Calu3 (cell line): ENCODE results near the gene PPFIBP1. TPM values are rescaled to one million over a fixed set of nuclear protein-coding genes. Genes with fewer than 3 reads are reported as not detected.
A peak's percentile ranks its signal among the peaks of the same experiment; 100 is the strongest.

Experiments
- BruUV-seq: library from RNA; stranded (reverse); fragments of 400-500 nt; replicated peaks from 2 replicates; lab custom pipeline; 2021; lab: Mats Ljungman, UMichigan
- CTCF ChIA-PET: fragments of 300-600 bp; sonication (Branson Sonifier 250); formaldehyde crosslinking; loops from one replicate; lab custom pipeline; 2022; ENCODE audit warnings: antibody characterized with exemption; lab: Charles Lee
- DNase-seq: peaks from one replicate; pipeline ENCODE4 v3.0.0; 2022
- H3K27ac Mint-ChIP-seq: one replicate; pipeline ENCODE4 v1.8.0; 2022; ENCODE audit warnings: mixed read lengths; ENCODE audit not compliant: unreplicated experiment
- H3K27me3 Mint-ChIP-seq: one replicate; pipeline ENCODE4 v1.8.0; 2022; ENCODE audit warnings: mixed read lengths; ENCODE audit not compliant: unreplicated experiment
- H3K36me3 Mint-ChIP-seq: one replicate; pipeline ENCODE4 v1.8.0; 2022; ENCODE audit warnings: mild to moderate bottlenecking, moderate library complexity, mixed read lengths; ENCODE audit not compliant: insufficient read depth, unreplicated experiment
- H3K4me1 Mint-ChIP-seq: one replicate; pipeline ENCODE4 v1.8.0; 2022; ENCODE audit warnings: mild to moderate bottlenecking, low read depth, mixed read lengths; ENCODE audit not compliant: unreplicated experiment
- H3K4me3 Mint-ChIP-seq: one replicate; pipeline ENCODE4 v1.8.0; 2022; ENCODE audit warnings: mild to moderate bottlenecking, low read depth, moderate library complexity, mixed read lengths; ENCODE audit not compliant: unreplicated experiment
- H3K9me3 Mint-ChIP-seq: one replicate; pipeline ENCODE4 v1.8.0; 2022; ENCODE audit warnings: low read depth, mixed read lengths; ENCODE audit not compliant: unreplicated experiment
- CTCF ChIP-seq: fragments of 200-600 bp; IDR thresholded peaks from one replicate; pipeline ENCODE4 v1.8.0; 2022; ENCODE audit warnings: antibody characterized with exemption; ENCODE audit not compliant: unreplicated experiment
- intact Hi-C: fragments of 100-400 bp; cut with micrococcal nuclease; formaldehyde crosslinking; loops from one replicate; pipeline ENCODE4 v1.10.0; 2022; ENCODE audit not compliant: unreplicated experiment
- total RNA-seq: library from RNA; stranded (reverse); gene quantifications from 2 replicates; pipeline ENCODE4 v1.2.3, GENCODE V29; 2022

The PPFIBP1 gene
- total RNA-seq, 1 experiment from 2014 or later = 58.7 TPM

GRCh38 chr12:27547592-27547991, 23.6 kb downstream of the PPFIBP1 start:
- no TSS peak for BruUV-seq
- TF ChIP-seq CTCF = no peak
- peaks cover 15% of the 10 kb centered on the region for H3K36me3 Mint-ChIP-seq
- no peaks in the 10 kb centered on the region for H3K27me3 Mint-ChIP-seq
- CTCF ChIA-PET = no interaction called here
- intact Hi-C loops = no loop called here
- H3K4me1 Mint-ChIP-seq = peaks cover 47% of the 10 kb centered on the region
- H3K27ac Mint-ChIP-seq = no peak overlapping the region
- H3K9me3 Mint-ChIP-seq = no peaks in the 10 kb centered on the region
- no peak overlapping the region for H3K4me3 Mint-ChIP-seq
- DNase-seq = no peak

- DNase-seq = no peak
- peaks cover 15% of the 10 kb centered on the region for H3K36me3 Mint-ChIP-seq
Measured at GRCh38 chr12:27548301-27549199, 24.5 kb downstream of the PPFIBP1 start.

GRCh38 chr12:27549236-27549800, 25.3 kb downstream of the PPFIBP1 start:
- H3K4me3 Mint-ChIP-seq = peak overlapping the region; percentile 22
- CTCF ChIA-PET = interaction anchor here (0.7 to 1.4 kb wide), 7 partner anchors 9 to 363 kb away, joined by 3 to 5 read pairs (median 3); partner anchors contain the start of gene PPFIBP1
- intact Hi-C loops = loop anchor here (1.0 kb wide), 1 partner anchor 24 kb away; no protein-coding TSS in a partner anchor
- H3K27ac Mint-ChIP-seq = peak overlapping the region; percentile 43
- no peaks in the 10 kb centered on the region for H3K27me3 Mint-ChIP-seq
- TF ChIP-seq CTCF = no peak
- peaks cover 15% of the 10 kb centered on the region for H3K36me3 Mint-ChIP-seq
- no peak for DNase-seq
- H3K9me3 Mint-ChIP-seq = no peaks in the 10 kb centered on the region
- no TSS peak for BruUV-seq
- H3K4me1 Mint-ChIP-seq = peaks cover 58% of the 10 kb centered on the region

More at GRCh38 chr12:27548301-27549199, 24.5 kb downstream of the PPFIBP1 start:
- intact Hi-C loops = loop anchor here (1.0 kb wide), 1 partner anchor 23 kb away; no protein-coding TSS in a partner anchor
- H3K4me3 Mint-ChIP-seq = peak overlapping the region; percentile 22
- H3K9me3 Mint-ChIP-seq = no peaks in the 10 kb centered on the region
- no peak for TF ChIP-seq CTCF
- peak overlapping the region; percentile 43 for H3K27ac Mint-ChIP-seq
- CTCF ChIA-PET = no interaction called here
- H3K27me3 Mint-ChIP-seq = no peaks in the 10 kb centered on the region
- H3K4me1 Mint-ChIP-seq = peaks cover 56% of the 10 kb centered on the region
- BruUV-seq = no TSS peak

- Mint-ChIP-seq H3K4me1 (peaks cover 58% of the 10 kb centered on the region), H3K27me3 (no peaks in the 10 kb centered on the region), H3K36me3 (peaks cover 15% of the 10 kb centered on the region), H3K9me3 (no peaks in the 10 kb centered on the region), H3K27ac (peak overlapping the region; percentile 43), H3K4me3 (peak overlapping the region; percentile 22)
- CTCF ChIA-PET = interaction anchor here (0.7 to 1.4 kb wide), 7 partner anchors 9 to 362 kb away, joined by 3 to 5 read pairs (median 3); partner anchors contain the start of gene PPFIBP1
- intact Hi-C loops = loop anchor here (1.0 kb wide), 1 partner anchor 25 kb away; no protein-coding TSS in a partner anchor
- no peak for TF ChIP-seq CTCF
- no TSS peak for BruUV-seq
- peak; percentile 80 for DNase-seq
Measured at GRCh38 chr12:27549801-27550652, 26.0 kb downstream of the PPFIBP1 start.
